Measurements from ENCODE around the gene RPS21.
"Not testable (repeated sequence)": the region's sequence is repeated elsewhere in the genome, so short reads cannot be mapped to it uniquely, and the experiment has no call there.

The RPS21 gene

DNA sequence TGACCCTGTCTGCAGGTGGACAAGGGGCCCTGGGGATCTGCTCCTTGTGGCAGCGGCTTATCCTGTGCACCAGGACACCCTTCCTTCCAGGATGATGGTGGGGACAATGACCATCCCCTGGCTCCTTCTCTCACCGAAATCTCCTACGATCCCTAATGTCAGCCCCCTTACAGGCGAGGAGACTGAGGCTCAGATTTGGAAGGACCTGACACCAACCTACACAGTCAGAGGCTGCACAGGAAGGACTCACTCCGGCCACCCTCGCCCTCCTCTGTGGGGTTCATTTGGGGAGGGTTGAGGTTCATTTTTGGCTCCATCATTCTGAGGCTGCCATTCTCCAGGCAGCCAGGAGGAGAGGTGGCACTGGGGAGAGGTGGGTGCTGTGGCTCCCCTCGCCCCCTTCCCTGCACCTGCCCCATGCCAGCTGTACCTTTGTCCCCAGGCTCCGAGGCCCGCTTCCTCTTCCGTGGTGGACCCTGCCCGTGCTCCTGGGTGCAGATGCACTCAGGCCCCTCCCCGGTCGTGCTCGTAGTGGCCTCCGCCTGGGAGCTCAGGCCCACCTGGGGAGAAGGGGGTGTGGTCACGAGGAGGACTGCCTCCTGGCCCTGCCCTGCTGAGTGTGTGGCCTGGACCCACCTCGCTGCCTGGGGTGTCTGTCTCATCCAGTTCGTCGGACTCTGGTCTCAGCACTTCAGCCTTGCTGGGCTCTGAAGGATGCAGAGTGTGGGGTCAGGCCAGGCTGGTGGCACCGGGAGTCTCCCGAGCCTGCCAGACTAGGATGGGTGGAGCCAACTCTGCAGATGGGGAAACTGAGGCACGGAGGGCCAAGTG is 25.5 kb downstream of the RPS21 start:
- DNase-seq, result no peak

DNA sequence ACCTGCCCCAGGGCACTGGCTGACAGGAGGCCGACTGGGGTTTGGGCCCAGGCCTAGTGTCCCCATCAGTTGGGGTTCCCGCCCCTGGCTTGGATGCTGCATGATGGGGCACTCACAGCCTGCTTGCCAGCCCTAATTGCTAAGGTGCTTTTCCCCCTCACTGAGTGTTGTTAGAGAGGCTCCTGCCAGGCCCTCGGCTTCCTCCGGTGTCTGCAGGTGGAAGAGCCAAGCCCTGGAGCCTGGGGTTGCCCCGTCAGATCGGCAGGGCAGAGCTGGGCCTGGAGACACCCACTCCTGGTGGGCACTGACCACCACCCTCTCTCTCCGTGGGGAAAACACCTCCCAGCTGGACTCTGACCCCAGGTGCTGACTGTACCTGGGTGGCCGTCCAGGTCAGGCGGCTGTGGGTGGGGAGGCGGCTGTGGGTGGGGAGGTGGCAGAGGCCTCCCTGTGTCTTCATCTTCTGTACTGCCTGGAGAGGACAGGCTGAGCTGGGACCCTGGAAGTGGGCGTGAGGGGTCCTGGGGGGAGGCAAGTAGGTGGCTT is 26.2 kb downstream of the RPS21 start:
- no peak for DNase-seq

DNA sequence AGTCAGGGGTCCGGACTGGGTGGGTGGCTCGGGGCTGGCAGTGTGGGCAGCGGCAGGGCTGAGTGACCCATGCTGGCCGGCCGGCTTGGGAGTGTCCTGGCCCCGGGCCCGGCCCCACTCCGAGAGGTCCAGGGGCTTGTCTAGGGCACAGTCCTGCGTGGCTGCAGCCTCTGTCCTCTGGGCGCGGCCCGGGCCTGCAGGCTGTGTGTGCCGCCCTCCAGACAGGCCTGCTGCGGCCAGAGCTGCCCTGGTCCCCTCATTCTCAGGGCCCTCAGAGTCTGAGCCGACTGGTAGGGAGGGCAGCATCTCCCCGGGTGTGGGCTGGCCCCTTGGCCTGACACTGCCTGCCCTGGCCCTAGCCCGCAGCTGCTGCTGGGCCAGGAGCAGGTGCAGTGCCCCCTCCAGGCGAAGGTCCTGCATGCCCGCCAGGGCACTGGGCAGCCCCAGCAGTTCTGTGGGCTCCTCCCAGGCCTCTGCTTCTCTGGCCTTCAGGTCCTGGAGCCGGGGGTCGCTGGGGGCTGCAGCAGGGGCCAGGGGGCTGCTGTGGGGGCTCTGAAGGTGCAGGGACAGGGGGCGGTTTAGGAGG is 27.1 kb downstream of the RPS21 start:
- no peak for DNase-seq

DNA sequence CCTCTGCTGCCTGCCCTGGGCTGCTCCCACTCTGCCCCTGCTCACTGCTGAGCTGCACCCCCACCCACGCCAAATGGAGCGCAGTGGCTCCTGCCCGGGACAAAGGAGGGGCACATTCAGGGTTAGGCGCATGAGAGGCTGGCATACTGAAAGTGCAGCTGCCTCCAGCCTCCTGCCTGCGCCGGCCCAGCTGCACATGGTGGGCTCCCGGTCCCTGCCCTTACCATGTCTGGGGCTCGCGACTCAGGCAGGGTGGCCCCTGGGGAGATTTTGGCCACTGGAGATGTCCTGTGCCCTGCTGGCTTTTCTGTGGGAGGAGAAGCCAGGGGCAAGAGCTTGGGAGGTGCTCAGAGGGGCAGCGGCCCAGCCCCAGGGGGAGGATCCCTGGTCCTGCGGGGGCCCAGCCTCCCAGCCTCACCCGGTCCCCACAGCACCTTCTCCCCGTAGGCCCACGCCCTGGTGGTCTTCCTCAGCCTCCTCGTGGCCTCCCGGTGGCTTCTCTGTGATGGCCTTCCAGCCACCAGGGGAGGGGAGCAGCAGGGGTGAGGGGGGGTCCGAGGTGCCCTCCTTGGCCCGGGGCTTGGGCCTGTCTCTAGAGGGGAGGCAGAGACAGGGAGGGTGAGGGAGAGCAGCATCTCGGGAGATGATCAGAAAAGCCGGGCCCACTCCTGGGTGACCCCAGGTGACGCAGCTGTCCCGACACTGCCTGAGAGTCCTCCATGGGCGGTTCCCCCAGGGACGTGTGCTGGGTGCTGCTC is 28.6 kb downstream of the RPS21 start:
- DNase-seq, result no peak

DNA sequence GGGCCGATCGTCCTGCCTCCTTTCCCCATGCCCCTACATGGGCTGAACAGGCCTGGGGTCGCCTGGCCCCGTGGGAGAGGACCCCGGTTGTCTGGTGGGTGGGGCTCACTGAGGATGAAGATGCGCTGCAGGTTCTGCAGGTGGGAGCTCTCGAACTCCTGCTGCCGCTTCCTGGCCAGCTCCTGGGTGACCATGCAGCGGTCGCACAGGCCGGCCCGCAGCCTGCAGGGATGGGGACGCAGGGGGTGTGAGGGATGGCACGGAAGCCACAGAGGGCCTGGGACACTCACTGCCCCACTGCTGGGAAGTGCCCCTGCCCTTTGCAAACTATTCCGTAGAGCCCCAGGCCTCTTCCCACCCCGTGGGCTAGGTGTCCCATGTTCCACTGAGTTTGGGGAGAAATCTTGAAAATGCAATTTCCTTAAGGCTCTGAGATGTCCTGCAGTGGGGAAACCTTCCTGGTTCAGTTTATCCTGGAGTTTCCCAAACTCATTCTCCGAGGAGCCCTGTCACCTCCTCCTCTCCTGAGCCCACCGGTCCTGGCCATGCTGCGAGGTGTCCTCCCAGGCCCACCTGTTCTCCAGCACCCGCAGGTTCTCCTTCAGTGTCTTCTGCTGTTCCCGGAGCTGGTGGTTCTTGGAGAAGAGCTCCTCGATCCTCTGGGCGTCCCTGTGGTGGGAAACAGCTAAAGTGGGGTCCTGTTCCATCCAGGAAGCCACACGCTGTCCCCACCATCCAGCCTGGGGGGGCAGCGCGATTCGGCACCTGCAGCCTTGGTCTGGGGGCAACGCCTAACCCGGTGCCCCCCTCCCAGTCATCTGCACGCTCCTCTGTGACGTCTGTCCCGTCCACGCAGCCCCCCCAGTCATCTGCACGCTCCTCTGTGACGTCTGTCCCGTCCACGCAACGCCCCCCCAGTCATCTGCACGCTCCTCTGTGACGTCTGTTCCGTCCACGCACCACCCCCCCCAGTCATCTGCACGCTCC is 30.0 kb downstream of the RPS21 start:
- DNase-seq, result no peak

DNA sequence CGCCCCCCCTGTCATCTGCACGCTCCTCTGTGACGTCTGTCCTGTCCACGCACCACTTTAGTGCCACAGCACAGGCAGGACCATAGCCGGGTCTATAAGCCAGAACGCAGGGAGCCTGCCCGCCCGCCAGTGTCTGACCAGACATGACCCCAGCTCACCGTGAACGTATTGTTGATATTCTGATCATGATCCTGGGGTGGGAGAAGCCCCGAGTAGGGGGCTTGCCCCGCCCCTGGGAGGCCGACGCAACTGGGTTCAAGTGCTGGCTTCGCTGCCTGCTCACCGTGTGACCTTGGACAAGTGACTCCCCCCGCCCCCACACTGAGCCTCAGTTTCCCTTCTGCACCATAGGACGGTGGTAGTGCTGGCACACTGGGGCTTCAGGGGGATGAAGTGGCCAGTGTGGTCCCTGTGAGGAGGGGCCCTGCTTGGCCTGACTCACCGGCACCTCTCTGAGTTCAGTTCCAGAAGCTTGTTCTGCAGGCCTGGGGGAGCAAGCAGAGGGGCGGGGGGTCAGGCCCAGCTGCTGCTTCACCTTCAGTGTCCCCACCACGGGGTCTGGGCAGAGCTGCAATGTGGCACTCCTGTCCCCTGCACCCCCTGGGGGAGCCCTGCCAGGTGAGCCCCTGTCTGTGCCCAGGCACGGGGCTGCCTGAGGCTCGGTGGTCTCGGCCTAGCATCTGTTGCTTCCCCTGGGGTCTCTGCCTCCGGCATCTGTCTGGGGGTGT is 31.2 kb downstream of the RPS21 start:
- no peak for DNase-seq

DNA sequence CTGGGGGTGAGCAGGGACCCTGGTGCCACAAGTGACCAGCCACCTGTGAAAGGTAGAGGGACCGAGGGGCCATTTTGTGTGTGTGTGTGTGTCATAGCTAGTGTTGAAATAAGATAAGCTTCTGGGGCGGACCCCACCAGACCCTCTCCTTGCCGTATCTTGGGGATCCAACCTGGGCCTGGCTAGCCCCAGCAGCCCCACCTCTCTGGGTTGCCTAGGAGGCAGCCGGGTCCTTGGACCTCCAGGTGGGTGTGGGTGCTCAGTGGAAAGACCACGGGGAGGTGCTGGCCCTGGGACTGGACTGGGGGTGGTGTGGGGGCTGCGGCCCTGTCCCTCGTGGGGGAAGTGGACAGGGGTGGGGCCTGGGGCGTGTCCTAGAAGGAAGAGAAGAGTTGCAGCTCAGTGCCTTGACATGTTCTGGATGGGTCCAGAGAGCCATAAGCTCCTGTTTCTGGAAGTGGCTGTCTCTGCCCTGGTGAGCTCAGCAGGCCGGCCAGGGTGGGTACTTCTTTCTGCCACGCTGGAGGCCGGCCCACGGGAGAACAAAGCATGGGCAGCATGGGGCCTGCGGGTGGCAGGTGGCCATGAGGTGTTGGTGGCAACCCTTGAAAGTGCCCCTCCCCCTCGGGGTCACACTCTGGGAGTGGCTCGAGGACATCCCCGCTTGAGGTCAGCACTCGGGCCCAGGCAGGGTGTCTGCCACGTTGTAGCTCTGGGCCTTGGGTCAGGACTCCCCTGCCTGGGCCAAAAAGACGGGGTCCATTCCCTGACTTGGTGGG is 32.0 kb downstream of the RPS21 start:
- no peak for DNase-seq

DNA sequence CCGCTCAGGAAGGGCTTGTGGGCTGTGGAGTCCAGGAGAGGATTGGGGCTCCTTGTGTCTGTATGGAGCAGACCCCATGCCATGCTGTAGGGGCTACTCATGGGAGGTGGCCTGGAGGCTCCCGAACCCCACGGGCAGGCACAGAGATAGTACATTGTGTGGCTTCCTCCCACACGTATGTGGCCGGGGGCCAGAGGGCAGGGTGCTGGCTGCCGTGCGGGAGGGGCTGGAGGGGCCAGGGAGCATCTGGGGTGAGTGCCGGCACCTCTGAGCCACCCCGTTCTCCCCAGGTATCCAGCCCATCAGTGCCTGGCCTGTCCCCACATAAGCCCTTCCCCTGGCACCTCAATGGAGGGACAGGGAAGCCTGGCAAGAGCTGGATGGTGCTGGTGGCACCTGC is 32.9 kb downstream of the RPS21 start:
- DNase-seq, result no peak

DNA sequence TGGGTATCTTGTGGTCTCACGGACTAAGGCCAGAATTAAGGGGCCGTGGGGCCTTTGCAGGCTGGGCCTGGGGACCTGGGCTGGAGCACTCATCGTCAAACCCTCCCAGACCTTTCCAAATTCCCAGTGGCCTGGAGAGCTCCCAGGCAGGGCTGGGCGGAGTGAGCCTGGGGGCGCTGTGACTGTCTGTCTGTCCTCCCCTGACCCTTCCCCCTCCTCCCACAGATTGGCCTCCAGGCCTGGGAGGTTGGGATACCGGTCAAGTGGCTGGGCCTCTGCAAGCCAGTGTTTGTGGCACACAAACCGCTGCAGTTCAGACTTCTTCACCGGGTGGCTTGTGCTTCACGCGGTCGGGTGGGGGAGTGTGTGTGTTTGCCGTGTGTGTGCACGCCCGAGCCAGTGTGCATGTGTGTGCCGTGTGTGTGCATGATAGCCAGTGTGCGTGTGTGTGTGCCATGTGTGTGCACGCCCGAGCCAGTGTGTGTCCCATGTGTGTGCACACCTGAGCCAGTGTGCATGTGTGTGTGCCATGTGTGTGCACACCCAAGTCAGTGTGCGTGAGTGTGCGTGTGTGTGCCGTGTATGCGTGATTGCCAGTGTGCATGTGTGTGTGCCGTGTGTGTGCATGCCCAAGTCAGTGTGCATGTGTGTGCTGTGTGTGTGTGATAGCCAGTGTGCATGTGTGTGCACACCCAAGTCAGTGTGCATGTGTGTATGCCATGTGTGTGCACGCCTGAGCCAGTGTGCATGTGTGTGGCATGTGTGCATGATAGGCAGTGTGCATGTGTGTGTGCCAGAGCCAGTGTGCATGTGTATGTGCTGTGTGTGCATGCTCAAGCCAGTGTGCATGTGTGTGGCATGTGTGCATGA is 34.2 kb downstream of the RPS21 start:
- no peak for DNase-seq

DNA sequence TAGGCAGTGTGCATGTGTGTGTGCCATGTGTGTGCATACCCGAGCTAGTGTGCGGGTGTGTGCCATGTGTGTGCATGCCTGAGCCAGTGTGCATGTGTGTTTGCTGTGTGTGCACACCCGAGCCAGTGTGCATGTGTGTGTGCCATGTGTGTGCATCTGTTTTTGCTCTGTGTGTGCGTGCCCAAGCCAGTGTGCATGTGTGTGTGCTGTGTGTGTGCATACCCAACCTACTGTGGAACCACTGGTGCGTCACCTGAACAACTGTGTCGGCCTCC is 34.8 kb downstream of the RPS21 start:
- no peak for DNase-seq

DNA sequence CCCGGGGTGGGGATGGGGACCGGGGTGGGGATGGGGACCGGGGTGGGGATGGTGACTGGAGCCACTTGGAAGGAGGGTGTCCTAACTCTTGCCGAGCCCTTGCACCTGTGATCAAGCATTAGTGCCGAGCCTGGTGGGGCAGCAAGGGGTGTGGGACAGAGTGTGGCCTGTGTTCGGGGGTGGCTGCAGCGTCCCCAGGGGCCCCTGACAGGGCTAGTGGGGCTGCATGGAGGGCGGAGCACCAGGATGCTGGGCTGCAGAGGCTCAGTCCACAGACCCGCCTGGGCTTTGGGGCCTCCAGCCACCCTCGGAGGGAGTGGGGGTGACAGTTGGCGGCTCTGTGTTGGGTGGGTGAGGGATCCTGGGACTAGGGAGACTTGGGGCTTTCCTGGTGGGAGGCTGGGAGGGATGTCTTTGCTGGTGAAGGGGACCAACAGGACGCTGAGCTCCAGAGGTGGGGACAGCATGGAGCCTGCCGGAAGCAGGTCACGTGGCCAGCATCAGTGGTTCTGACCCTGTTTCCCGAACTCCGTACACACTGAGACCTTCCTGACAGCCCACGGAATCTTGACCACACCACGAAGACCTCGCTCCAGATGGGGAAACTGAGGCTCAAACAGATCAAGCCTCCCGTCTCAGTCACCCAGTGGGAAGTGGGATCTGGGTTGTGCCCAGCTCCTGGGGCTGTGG is 35.9 kb downstream of the RPS21 start:
- no peak for DNase-seq

DNA sequence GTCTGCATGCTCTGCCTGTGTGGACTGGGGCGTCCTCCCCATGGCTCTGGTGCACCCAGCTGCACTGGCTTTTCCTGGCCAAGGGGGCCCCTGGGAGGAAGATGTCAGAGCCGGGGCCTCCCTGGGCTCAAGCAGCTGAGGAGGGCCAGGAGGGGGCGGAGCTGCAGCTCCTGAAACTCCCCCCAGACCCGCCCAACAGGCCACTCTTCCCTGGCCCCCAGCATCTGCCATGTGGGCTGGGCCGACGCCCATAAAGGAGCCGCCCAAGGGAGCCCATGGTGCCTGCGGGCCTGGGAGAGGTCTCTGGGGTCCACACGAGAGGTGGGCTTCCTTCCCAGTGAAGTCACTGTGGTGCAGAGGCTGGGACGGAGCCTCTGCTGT is 36.4 kb downstream of the RPS21 start:
- DNase-seq, result no peak

DNA sequence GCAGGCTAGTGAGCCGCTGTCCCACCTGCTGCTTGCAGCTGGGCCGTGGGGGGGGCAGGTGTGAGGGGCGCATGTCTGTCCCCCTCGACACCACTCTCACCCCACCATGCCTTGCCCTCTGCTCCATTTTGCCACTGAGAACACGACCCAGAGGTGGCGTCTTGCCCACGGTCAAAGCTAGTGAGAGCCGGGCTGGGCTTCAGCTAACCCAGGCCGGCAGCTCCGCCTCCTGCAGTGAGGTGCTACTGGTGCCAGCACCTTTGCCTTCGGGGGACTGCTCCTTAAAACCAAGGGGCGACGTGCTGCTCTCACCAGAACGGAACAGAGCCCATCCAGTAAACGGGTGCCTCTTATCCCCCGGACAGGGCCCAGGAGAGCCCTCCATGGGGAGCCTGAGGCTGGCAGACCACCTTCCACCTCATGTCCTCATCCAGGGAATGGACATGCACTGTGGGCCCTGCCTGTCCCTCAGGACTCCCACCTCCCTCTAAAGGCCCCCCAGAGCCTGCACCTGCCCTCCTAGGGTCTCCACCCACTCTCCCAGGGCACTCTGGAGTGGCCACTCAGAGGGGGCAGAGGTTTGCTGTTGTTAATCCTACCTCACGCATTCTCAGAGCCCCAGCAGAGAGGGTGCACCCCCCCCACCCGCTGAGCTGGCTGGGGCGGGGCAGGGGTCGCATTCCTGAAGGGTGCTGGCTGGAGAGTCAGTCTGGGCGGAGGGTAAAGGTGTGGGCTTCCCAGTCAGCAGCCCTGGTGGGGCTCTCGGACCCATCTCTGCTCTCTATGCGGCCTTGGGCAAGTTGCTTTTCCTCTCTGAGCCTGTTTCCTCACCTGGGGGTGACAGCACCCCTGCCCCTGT is 37.6 kb downstream of the RPS21 start:
- DNase-seq, result no peak

DNA sequence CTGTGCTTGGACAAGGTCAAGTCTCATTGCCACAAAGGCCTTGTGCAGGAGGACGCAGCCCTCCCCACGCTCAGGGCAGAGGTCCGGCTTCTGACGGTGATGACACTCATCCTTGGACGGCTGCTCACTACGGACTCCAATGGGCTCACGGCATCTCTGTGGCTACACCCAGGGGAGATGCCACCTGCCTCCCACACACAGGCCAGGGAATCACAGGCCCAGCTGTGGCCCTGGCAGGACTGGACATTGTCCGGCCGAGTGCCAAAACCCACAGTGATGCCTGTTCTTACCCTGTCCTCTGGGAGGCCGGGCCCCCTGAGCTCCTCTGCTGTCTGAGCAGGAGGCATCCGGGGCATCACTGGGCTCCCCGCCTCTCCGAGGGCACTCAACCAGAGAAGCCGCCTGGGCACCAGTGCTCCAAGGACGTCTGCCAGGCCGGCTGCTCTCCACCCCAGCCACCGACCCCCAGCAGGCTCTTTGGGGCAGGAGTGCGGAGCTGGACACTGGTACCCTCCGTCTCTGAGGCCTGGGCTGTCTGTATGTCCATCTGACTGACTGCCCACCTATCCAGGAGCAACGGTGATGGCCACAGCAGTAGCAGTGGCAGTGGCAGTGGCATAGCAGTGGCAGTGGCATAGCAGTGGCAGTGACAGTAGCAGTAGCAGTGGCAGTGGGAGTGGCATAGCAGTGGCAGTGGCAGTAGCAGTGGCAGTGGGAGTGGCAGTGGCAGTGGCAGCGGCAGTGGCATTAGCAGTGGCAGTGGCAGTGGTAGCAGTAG is 38.6 kb downstream of the RPS21 start:
- DNase-seq, result no peak

DNA sequence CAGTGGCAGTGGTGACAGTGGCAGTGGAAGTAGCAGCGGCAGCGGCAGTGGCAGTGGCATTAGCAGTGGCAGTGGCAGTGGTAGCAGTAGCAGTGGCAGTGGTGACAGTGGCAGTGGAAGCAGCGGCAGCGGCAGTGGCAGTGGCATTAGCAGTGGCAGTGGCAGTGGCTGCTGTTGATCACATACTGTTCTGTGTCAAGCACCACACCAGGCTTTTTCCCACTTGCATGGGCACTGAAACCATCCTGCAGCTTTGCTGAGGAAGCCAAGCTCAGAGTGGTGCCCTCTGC is 39.1 kb downstream of the RPS21 start:
- not testable (repeated sequence) for DNase-seq

DNA sequence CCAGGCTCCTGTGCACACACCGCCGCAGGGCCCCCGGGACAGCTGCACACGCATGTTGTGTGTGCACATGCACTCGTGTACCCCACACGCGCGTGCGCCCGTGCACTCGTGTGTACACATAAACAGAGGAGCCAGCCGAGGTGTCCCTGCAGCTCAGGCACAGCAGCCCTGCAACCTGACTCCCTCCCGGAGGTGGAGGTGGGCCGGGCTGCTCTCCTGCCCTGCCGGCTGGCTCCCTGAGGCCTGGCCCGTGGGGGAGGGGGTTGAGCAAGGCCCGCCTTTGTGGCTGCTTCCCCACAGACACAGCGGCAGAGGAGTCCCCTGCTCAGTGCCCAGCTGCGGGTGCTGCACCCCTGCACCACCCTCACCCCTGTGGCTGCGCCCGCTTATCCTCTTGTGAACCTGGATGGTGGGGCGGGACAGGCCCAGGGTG is 39.8 kb downstream of the RPS21 start:
- no peak for DNase-seq

DNA sequence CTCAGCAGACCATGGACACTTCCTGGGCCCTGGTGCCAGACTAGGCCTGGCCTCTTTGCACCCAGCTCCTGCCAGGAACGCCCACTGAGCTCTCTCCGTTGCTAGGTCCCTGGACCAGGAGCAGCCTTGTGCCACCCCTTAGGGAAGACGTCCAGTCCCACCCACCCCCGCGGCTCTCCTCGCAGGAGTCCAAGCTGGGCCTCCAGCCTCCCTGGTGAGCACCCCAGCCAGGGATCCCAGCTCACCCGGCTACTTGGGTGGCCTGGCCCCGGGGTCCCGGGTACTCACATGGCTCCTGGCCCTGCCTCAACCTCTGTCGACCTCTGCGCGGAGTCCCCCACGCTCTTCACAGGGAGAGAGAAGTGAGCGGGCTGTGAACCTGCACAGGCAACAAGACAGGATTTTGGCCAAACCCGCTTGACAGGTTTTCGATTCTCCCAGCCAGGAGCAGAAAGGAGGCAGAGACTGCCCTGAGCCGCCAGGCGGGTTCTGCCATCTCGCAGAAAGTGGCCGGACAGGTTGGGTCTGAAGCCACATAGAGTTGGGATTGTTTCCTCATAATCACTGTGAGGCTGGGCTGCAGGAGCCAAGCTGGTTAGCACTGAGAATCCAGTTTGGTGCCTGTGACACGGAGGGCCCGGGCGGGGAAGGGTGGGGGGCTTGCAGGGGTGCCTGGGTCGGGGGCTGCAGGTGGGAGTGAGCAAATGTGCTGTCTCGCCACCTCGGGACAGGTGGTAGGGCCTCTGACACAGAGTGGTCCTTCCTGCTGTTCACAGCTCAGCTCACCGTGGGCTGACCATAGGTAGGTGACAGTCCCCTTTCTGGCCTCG is 40.5 kb downstream of the RPS21 start, which contains the start of gene RBBP8NL:
Gene RBBP8NL, minus strand, starts transcription at position 368 of the 830 bp plus-strand sequence. CDS start 7,892 bp downstream, outside the sequence.
- no peak for DNase-seq

Data from activated CD4-positive, alpha-beta T cell treated with anti-CD3 and anti-CD28 coated beads for 1 hour (primary cell).